Stimulated activated CD4-positive, alpha-beta T cell treated with anti-CD3 and anti-CD28 coated beads, Interleukin-1b, Interleukin-23, amount 100 ng/mL, for 24 hours (primary cell): ENCODE data around the gene C3orf20.

ENCODE experiments used
- DNase-seq, 4 experiments: peaks; one replicate each; pipeline ENCODE4 v3.0.0-alpha.2; 2020; ENCODE audit warnings: low read depth in 4 of 4, low spot score in 1 of 4

C3orf20 gene

DNA sequence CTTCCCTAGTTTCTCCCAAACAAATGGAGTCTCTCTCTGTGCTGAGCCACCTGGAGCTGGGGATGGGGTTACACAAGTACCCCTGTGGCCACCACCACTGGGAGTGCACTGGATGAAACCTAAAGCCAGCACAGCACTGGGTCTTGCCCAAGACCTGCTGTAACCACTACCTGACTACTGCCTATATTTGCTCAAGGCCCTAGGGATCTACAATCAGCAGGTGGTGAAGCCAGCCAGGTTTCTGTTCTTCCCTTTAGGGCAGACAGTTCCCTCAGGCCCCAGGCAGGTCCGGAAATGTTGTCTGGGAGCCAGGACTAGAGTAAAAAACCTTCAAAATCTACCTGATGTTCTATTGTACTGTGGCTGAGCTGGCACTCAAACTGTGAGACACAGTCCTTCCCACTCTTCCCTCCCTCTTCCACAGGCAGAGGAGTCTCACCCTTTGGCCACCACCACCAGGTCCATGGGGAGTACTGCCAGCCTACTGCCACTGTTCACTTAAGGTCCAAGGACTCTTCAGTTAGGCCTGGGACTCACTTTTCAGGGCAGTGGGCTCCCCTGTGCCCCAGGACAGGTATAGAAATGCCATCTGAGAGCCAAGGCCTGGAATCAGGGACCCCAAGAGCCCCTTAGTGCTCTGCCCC is 23.8 kb downstream of the C3orf20 start:
- no peak for DNase-seq

DNA sequence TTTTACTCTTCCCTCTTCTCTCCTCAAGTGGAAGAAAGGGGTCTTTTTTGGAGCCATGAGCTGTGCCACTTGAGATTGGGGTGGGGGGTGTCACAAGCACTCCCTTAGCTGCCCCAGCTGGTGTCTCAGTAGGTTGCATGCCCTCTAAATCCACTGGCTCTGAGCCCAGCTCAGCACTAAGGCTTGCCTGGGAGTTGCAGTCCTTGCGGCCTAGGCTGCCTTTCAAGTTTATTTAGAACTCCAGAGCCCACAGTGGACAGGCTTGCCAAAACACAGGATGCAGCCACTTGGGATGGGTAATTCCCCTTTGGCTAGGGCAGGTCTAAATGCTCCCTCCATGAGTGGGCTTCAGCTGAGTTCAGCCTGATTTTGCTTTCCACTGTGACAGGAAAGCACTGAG is 24.7 kb downstream of the C3orf20 start:
- DNase-seq, result no peak

DNA sequence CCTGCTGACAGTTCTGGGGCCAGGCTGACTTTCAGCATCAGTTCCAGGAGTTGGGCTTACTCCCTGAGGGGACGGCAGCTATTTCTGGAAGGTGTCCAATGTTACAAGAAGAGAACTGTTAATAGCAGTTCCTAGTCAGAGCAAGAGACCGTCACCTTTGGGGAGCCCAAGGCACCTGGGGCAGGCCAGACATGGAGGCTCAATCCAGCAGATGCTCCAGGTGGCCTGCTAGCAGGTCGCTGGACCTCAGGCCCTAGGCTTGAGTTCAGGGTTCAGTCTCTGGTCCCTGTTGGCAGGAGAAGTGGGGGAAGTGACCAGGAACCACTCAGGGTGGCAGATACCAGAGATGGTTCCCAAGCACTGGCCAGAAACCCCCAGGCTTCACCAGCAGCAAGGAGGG is 25.9 kb downstream of the C3orf20 start:
- DNase-seq, result no peak

DNA sequence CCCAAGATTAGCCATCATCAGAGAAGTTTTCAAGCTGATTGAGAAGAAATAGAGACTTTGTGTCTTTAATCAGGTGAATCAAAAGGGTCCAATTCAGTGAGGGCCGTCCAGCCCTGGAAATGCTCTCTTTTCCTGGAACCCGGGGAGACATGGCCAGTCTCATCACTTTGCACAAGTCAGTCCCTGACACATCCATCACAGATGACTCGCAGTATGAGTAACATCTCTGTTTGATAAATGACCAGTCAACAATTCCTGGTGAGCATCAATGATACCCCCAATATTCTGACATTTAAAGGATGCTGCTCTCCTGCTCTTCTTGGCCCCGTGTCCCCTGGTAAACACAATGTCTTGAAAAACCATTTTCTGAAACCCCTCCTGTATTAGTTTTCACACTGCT is 26.7 kb downstream of the C3orf20 start:
- DNase-seq, result no peak

DNA sequence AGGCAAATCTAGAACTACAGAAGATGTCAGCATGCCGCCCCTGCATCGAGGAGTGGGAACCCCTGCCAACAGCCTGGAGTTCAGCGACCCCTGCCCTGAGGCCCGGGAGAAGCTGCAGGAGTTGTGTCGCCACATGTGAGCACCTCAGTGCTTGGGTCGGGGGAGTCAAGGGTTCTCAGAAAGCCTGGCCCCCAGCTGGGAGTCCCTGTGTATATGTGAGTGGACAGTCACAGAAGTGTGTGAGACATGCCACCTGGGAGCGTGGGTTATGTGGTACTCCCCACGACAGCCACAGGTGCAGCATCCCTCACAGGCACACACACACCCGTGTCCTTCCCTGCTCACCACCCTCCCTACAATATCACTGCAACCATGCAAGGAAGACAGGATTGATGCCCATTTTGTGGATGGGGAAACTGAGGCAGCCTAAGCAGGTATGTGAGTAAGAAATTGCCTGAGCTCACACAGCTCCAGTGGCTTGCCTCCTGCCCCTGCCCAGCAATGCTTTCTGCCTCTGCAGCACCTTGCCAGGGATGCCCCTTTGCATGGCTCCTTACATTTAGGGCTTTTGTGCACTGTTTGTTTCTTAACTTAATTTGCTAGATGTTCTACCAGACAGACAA is 28.3 kb downstream of the C3orf20 start:
- DNase-seq, result no peak

DNA sequence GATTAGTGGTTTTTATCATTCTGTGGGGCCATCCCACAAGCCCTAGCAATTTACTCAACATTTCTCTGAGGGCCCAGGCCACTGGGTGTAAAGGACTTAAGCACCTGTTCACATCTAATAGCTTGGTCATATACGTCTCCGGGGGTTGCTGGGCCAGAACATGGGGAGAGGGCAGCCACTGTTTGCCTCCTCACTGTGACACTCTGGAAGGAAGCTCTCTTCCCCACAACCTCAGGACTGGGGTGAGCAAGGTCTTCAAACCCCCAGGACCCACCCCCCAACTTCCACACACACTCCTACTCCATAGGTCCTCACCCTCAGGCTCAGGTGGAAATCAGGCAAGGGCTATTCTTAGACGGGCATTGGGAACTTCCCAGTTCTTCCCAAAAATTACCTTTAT is 28.9 kb downstream of the C3orf20 start:
- no peak for DNase-seq

DNA sequence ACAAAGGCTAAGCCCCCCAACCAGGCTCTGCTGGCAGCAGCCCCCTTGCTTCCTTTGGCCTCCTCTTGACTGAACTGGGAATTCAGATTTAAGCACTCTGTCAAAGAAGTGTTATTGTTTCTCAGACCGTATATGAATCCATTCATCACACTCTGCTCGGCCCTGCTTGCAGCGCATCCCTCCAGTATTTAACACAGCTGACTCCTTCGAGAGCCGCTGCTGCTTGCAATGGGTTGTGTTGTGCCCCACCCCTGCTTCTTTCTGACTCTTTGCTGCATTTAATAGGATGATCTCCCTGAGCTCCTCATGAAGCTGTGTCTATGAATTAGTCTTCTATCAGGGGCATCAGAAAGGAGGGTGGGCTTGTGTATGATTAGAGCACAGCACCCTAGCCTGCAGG is 31.2 kb downstream of the C3orf20 start:
- DNase-seq, result no peak

DNA sequence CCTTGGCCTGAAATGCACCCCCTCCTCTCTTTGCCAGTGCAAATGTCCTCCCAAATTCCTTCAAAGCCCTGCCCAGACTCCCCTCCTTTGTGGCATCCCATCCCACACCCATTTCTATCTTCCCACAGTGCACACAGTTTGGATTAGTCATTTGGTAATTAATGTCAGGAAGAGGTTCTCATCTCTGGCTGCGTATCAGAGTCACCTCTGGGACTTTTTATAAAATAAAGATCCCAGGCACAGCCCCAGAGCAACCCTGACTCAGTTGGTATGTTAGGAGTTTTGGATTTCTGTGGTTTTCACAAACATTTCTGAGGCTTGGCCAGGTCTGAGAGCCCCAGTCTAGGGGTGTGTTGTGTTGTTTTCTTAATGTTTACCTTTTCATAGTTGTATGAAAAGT is 41.6 kb downstream of the C3orf20 start:
- no peak for DNase-seq

DNA sequence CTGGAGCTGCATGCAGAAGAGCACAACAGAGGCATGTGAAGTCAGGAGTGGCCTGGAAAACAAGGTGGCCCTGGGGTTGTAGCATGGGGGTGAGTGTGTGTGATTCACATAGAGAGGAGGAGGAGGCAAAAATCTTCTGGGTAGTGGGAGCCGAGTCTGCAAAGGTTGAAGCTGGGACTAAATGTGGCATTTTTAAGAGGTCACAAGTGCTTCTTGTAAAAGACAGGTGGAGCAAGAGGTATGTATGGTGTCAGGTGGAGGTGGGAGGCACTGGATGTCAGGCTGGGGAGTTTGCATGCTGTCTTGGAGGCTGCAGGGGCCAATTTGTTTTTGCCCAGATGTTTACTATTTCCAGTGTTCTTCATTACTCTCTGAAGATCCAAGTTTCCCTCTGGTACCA is 42.4 kb downstream of the C3orf20 start:
- no peak for DNase-seq

DNA sequence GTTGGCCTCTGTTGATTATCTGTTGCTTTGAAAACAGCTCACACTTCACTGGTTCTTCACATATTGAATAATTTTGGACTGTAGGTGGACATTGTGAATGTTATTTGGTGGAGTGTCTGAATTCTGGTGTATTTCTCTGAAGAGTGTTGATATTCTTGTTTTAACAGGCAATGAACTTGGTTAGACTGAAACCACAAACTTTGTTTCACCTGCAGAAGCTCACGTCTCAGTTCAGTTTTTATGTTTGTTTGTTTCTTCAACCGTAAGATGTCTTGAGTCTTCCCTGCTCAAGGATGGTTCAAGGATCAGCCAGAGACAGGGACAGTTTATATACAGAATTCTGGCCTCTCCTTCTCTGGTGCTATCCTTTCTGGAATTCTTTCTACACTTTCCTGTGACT is 43.6 kb downstream of the C3orf20 start:
- no peak for DNase-seq

DNA sequence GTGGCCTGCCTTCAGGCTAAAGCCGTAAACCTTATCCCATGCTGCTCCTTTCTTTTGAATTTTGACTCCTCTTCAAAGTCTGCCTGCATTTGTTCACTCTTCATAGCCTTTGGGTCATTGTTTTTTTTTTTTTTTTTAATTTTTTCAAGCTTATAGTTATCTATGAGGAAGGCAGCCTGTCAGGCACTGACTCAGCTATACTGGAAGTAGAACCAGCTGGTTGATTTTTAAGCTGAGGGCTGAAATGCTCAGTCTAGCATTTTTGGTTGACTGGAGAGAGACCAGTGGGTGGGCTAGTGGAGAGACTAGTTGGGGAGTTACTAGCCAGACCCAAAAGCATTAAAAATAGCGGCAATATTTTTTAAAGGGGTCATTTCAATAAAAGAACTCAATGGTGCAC is 44.1 kb downstream of the C3orf20 start:
- DNase-seq, result no peak

DNA sequence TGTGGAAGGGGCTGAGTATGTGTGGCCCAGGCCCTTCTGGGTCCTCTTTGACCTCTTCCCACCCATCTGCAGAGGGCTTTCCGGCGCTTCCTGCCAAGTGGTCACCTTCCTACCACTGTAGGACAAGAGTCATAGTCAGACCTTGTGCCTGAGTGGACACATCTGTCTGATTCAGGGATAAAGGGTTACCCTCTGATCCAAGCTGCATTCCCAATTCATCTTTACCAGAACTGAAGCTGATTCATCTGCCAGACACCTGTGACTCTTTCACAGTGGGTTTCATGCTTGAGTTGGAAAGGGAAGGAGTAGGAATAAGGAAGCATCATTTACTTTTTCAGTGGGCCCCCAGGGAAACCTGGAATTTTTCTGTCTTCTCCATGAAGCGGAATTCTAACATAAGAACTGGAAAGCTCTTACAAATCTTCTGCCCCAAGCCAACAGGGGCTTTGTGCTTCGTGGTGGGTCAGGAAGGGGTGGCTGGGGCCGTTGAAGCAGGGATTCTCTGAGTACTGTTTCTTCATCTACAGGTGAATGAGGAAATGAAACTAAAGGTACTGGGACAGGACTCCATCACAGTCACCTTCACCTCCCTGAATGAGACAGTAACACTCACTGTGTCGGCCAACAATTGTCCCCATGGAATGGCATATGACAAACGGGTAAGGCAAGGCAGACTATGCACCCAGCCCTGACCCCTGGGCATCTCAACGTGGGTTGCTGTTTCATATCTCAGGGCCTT is 46.4 kb downstream of the C3orf20 start:
- DNase-seq, result no peak

DNA sequence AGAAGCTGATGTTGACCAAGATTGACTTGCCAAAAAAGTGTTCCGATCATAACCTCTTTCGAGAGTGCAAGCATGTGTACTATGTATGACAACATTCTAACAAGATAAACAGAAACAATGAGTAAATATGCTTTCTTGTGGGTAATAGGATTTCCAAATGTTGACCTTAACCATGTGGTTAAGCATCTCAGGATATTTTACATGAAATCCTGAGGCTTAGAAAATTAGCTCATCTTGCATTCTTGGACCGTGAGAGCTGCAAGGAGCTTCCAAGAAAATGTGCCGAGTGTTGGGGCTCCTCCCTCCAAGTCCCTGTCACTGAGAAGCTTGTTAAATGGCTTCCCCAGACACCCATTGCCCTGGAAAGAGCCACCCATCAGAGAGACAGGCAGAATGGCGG is 50.1 kb downstream of the C3orf20 start:
- no peak for DNase-seq

DNA sequence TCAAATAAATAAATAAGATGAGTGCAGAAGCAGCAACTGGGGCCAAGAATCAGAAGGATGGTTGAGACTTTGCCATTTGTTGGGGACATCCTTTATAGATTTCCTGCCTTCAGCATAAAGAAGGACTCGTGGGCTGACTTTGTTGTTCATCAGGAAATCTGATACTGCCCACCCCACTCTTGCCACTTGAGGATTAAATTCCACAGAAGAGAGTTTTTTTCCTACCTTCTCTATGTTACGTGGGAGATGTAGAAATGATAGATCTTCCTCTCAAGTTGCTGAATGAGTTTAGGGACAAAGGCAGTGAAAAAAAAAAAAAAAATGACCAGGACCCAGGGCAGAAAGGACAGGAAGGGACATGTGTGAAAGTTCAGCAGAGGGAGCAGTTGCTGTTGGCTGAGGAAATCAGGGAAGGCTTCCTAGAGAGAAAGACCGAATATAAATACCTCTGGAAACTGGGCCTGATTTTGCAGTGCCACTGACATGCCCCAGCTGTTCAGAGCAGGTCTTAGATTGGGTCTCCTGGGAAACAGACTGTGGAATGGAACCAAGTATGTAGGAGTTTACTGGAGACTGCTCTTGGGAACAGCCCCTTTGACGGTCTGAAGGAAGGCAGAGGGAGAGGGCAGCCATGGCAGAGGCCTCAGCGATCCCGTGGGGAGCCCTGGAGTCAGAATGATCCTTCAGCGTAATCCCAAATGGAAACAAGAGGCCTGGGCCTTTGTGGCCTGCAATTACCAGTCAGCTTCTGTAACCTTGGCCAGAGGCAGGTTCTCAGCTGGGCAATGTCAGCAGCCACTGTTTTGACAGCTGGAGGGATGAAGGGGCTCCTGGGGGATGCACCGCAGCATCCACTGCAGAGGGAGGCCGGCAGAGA is 50.9 kb downstream of the C3orf20 start:
- DNase-seq, result no peak

DNA sequence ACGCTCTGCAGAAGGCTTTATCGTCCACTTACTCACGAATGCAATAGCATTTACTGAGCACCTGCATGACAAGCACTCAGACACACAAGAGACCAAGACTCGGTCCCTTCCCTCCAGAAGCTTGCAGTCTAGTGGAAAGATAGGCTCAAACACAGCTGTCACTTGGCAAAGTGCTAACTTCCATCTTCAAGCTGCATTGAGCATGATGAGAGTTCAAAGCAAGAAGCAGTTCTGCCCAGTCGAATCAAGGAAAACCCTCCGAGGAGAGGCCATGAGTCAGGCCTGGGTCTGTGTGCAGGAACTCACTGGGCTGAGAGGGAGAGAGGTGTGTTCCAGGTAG is 51.5 kb downstream of the C3orf20 start:
- no peak for DNase-seq

DNA sequence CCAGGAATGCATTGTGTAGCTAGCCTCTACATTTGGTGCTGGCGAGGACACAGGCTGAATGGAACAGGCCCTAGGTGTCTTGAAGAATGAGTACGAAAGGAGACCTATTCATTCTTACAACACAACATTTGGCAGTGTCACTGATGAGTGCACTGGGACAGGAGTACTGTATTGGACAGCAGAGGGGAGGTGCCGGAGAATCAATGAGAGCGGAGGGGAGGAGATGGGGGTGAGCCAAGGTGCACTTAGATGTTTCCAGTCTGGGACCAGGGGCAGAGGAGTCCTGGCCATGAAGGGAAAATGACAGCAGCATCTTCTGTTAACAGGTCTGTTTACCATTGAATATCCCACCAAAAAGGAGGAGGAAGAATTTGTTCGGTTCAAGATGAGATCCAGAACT is 53.2 kb downstream of the C3orf20 start:
- DNase-seq, result no peak

DNA sequence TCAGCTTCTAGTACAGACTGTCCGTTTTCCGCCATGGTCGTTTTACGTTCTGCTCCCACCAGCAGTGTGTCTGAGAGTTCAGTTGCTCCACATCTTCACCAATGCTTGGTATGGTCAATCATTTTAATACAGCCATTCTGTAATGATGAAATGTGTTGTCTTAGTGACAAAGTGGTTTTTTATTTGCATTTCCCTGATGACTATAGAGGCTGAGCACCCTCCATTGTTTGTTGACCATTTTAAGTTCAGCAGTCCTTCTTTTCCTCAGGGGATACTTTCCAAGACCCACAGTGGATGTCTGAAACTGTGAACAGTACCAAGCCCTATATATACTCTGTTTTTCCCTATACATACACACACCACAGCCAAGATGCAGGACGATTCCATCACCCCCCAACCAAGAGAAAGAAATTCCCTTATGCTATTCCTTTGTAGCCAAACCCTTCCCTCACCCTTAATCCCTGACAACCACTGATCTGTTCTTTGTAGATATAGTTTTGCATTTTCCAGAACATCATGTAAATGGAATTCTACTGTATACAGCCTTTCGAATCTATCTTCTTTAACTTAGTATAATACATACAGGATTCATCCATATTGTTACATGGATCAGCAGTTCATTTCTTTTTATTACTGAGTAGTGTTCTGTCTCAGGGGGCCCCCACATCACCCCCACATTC is 55.9 kb downstream of the C3orf20 start:
- no peak for DNase-seq

DNA sequence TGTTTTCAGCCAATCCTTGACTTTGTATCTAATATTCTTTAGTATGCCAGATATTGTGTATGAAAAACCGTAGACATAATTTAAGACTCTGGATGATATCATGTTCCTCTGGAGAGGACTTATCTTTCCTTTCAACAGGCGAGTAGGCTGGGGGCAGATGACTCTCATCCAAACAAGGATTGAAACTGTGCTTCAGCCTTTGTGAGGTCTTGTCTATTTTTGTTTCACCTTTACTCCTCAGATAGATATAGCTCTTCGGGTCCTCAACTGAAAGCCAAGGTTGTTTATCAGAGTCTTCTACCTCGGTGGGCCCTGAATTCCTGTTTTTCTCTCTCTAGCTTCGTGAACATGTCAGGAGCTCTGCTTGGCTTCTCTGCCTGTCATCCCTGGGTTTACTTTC is 66.0 kb downstream of the C3orf20 start:
- DNase-seq, result no peak

DNA sequence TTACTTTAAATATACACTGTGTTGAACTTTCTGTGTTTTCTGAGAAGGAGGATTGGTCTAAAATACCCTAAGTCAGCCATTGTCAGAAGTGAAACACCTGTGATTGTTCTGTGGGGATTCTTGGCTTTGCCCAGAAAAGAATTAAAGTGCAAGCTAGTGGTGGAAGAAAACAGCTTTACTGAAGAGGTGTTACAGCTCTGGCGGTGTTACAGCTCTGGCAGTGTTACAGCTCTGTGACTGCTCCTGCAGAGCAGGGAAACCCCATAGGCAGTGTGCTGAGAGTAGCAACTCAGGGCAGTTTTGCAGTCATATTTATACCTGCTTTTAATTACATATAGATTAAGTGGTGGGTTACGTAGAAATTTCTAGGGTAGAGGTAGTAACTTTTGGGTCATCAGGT is 66.6 kb downstream of the C3orf20 start:
- DNase-seq, result no peak

DNA sequence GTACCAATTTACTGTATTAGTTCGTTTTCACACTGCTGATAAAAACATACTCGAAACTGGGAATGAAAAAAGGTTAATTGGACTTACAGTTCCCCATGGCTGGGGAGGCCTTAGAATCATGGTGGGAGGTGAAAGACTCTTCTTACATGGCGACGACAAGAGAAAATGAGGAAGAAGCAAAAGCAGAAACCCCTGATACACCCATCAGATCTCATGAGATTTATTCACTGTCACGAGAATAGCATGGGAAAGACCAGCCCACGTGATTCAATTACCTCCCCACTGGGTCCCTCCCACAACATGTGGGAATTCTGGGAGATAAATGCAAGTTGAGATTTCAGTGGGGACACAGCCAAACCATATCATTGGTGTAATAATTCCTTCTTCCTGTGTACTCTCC is 69.6 kb downstream of the C3orf20 start:
- no peak for DNase-seq

DNA sequence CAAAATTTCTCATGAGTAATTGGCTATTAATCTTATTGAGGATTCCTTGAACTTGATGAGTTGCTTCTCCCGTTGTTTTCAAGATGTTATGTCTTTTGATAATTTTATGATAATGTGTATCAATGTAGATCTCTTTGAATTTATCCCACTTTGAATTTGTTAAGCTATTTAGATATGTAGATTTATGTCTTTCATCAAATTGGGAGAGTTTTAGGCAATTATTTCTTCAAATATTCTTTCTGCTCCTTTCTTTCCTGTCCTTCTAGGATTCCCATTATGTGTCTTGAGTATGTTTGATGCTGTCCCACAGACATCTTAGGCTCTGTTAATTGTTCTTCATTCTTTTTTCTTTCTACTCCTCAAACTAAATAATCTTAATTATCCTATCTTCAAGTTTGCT is 75.7 kb downstream of the C3orf20 start:
- DNase-seq, result no peak
